ENCODE data around the gene SLC43A2. TPM values are rescaled to one million over a fixed set of nuclear protein-coding genes. Genes with fewer than 3 reads are reported as not detected.

The SLC43A2 gene
- total and polyA plus RNA-seq, 2 of the 13 experiments (the other 11 are each of a cell fraction or from before 2014, with no cell fraction given), result 7.3 to 20.0 TPM

GRCh38 chr17:1648963-1649843 is 20.6 kb upstream of the SLC43A2 start (continued):
- TF ChIP-seq ZNF713 (CRISPR knock-in tag; IDR thresholded peaks at IDR 0.05) (no peak), SRSF4 (IDR thresholded peaks at IDR 0.05; ENCODE audit: low read depth, low read length, poor library complexity, severe bottlenecking) (no peak), YEATS4 (CRISPR knock-in tag; IDR thresholded peaks at IDR 0.05; ENCODE audit: borderline replicate concordance) (no peak; the same call in 1 of the 2 replicates), ISL2 (CRISPR knock-in tag; IDR thresholded peaks at IDR 0.05) (peak; percentile 15; the same call in 1 of the 2 replicates), HES4 (CRISPR knock-in tag; IDR thresholded peaks at IDR 0.05; ENCODE audit: borderline replicate concordance) (peak; percentile 80), ZNF253 (CRISPR knock-in tag; IDR thresholded peaks at IDR 0.05; ENCODE audit: borderline replicate concordance) (no peak), ZNF256 (CRISPR knock-in tag; conservative IDR thresholded peaks at IDR 0.05) (no peak), ZNF326 (CRISPR knock-in tag; IDR thresholded peaks at IDR 0.05; ENCODE audit: borderline replicate concordance) (no peak), ZNF891 (CRISPR knock-in tag; IDR thresholded peaks at IDR 0.05) (no peak), ZFP91 (CRISPR knock-in tag; IDR thresholded peaks at IDR 0.05; ENCODE audit: borderline replicate concordance) (no peak; the same call in 1 of the 2 replicates), ARID2 (CRISPR knock-in tag; IDR thresholded peaks at IDR 0.05; ENCODE audit: borderline replicate concordance) (no peak), ADNP (CRISPR knock-in tag; IDR thresholded peaks at IDR 0.05) (no peak), FOXC1 (CRISPR knock-in tag; IDR thresholded peaks at IDR 0.05; ENCODE audit: borderline replicate concordance) (0 out of 2 replicates have a peak, but pooled peaks have one; percentile 39)
- TF ChIP-seq, protein P1, sequence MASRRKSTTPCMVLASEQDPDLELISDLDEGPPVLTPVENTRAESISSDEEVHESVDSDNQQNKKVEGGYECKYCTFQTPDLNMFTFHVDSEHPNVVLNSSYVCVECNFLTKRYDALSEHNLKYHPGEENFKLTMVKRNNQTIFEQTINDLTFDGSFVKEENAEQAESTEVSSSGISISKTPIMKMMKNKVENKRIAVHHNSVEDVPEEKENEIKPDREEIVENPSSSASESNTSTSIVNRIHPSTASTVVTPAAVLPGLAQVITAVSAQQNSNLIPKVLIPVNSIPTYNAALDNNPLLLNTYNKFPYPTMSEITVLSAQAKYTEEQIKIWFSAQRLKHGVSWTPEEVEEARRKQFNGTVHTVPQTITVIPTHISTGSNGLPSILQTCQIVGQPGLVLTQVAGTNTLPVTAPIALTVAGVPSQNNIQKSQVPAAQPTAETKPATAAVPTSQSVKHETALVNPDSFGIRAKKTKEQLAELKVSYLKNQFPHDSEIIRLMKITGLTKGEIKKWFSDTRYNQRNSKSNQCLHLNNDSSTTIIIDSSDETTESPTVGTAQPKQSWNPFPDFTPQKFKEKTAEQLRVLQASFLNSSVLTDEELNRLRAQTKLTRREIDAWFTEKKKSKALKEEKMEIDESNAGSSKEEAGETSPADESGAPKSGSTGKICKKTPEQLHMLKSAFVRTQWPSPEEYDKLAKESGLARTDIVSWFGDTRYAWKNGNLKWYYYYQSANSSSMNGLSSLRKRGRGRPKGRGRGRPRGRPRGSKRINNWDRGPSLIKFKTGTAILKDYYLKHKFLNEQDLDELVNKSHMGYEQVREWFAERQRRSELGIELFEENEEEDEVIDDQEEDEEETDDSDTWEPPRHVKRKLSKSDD (CRISPR knock-in tag; IDR thresholded peaks at IDR 0.05; ENCODE audit: low read depth), result no peak
- TF ChIP-seq, protein P2, sequence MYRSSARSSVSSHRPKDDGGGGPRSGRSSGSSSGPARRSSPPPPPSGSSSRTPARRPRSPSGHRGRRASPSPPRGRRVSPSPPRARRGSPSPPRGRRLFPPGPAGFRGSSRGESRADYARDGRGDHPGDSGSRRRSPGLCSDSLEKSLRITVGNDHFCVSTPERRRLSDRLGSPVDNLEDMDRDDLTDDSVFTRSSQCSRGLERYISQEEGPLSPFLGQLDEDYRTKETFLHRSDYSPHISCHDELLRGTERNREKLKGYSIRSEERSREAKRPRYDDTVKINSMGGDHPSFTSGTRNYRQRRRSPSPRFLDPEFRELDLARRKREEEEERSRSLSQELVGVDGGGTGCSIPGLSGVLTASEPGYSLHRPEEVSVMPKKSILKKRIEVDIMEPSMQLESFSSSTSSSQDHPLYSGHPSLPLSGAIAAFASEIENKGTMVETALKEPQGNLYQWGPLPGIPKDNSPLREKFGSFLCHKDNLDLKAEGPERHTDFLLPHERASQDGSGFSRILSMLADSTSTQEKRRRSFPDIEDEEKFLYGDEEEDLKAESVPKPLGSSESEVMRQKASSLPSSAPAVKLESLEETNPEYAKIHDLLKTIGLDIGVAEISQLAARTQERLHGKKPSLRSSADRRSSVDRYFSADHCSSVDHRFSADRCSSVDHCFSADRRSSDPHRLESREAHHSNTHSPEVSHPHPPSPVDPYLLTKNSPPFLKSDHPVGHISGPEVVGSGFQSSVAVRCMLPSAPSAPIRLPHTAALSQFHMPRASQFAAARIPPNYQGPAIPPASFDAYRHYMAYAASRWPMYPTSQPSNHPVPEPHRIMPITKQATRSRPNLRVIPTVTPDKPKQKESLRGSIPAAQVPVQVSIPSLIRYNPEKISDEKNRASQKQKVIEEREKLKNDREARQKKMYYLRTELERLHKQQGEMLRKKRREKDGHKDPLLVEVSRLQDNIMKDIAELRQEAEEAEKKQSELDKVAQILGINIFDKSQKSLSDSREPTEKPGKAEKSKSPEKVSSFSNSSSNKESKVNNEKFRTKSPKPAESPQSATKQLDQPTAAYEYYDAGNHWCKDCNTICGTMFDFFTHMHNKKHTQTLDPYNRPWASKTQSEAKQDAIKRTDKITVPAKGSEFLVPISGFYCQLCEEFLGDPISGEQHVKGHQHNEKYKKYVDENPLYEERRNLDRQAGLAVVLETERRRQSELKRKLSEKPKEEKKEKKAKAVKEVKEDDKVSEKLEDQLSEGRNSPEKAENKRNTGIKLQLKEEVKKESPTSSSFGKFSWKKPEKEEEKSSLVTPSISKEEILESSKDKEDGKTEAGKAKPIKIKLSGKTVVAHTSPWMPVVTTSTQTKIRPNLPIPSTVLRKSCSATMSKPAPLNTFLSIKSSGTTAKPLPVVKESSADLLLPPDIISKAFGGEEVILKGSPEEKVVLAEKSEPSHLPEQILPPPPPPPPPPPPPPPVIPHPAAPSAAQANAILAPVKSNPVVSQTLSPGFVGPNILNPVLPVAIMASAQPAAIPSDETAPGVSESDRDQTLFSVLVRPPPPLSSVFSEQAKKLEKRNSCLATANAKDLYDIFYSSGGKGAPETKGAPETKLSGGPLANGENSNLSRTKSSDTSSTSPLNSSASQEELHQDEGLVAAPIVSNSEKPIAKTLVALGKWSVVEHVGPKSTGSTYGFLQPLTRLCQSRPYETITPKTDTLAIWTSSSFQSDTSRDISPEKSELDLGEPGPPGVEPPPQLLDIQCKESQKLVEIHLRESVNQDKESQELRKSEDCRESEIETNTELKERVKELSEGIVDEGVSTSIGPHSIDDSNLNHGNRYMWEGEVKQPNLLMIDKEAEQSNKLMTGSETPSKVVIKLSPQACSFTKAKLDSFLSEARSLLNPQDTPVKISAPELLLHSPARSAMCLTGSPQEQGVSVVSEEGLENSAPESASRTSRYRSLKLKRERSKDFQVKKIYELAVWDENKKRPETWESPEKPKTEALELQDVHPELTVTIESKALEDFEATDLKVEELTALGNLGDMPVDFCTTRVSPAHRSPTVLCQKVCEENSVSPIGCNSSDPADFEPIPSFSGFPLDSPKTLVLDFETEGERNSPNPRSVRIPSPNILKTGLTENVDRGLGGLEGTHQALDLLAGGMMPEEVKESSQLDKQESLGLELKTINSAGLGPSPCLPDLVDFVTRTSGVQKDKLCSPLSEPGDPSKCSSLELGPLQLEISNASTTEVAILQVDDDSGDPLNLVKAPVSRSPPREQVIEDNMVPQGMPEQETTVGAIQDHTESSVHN (CRISPR knock-in tag; IDR thresholded peaks at IDR 0.05), result peak; percentile 8; the same call in 1 of the 2 replicates

Data from HepG2 (cell line).